MCF 10A (cell line): ENCODE measurements around the gene RINL. TPM values are rescaled to one million over a fixed set of nuclear protein-coding genes. Genes with fewer than 3 reads are reported as not detected.
"Not testable (repeated sequence)": the region's sequence is repeated elsewhere in the genome, so short reads cannot be mapped to it uniquely, and the experiment has no call there.

ENCODE experiments used
- BruUV-seq: library from RNA; stranded (reverse); fragments of 400-500 nt; replicated peaks from 2 replicates; lab custom pipeline; 2021; lab: Mats Ljungman, UMichigan
- CTCF ChIA-PET: fragments of 300-600 bp; sonication (Branson Sonifier 250); formaldehyde crosslinking; extraction: SDS; loops from one replicate; lab custom pipeline; 2021; ENCODE audit warnings: antibody characterized with exemption, inconsistent platforms; lab: Yijun Ruan, JAX
- POLR2A ChIA-PET: fragments of 300-600, 350-650 bp; sonication (Branson Sonifier 250); formaldehyde crosslinking; extraction: SDS; loops from one replicate; lab custom pipeline; 2020; ENCODE audit warnings: antibody characterized with exemption, inconsistent platforms; lab: Yijun Ruan, JAX
- DNase-seq: peaks from one replicate; pipeline ENCODE4 v3.0.0-alpha.2; 2018; ENCODE audit not compliant: unreplicated experiment
- H3K27ac Mint-ChIP-seq: one replicate; pipeline ENCODE4 v1.8.0; 2022; ENCODE audit warnings: mild to moderate bottlenecking, low read depth, mixed read lengths; ENCODE audit not compliant: unreplicated experiment
- H3K27me3 Mint-ChIP-seq: one replicate; pipeline ENCODE4 v1.8.0; 2022; ENCODE audit warnings: mixed read lengths; ENCODE audit not compliant: insufficient read depth, unreplicated experiment
- H3K36me3 Mint-ChIP-seq: one replicate; pipeline ENCODE4 v1.8.0; 2022; ENCODE audit warnings: mild to moderate bottlenecking, moderate library complexity, mixed read lengths; ENCODE audit not compliant: insufficient read depth, unreplicated experiment
- H3K4me1 Mint-ChIP-seq: one replicate; pipeline ENCODE4 v1.8.0; 2022; ENCODE audit warnings: mixed read lengths; ENCODE audit not compliant: insufficient read depth, unreplicated experiment
- H3K4me3 Mint-ChIP-seq: one replicate; pipeline ENCODE4 v1.8.0; 2022; ENCODE audit warnings: mild to moderate bottlenecking, moderate library complexity, mixed read lengths; ENCODE audit not compliant: unreplicated experiment
- H3K9me3 Mint-ChIP-seq: one replicate; pipeline ENCODE4 v1.8.0; 2022; ENCODE audit warnings: mixed read lengths; ENCODE audit not compliant: unreplicated experiment
- CTCF ChIP-seq: fragments of 200-600 bp; IDR thresholded peaks from one replicate; pipeline ENCODE4 v1.8.0; 2022; ENCODE audit warnings: antibody characterized with exemption, mild to moderate bottlenecking; ENCODE audit not compliant: unreplicated experiment
- intact Hi-C: fragments of 100-400 bp; cut with micrococcal nuclease; formaldehyde crosslinking; loops from 2 replicates; pipeline ENCODE4 v1.14.1; 2022
- total RNA-seq: library from RNA; stranded (reverse); gene quantifications from 2 replicates; pipeline ENCODE4 v1.2.3, GENCODE V29; 2022

The RINL gene
- total RNA-seq, 1 experiment from 2014 or later, result 4.7 TPM

GRCh38 chr19:38856813-38857212 lies 21.3 kb downstream of the RINL start:
- DNase-seq, result no peak
- ChIA-PET POLR2A (interaction anchor here (0.6 kb wide), 1 partner anchor 229 kb away, joined by 3 read pairs; no protein-coding TSS in a partner anchor), CTCF (no interaction called here)
- no peak for TF ChIP-seq CTCF
- Mint-ChIP-seq H3K4me1 (peaks cover 6% of the 10 kb centered on the region), H3K27me3 (no peaks in the 10 kb centered on the region), H3K4me3 (no peak overlapping the region), H3K9me3 (no peaks in the 10 kb centered on the region), H3K27ac (no peak overlapping the region), H3K36me3 (no peaks in the 10 kb centered on the region)
- intact Hi-C loops, result no loop called here
- BruUV-seq, result no TSS peak

GRCh38 chr19:38855751-38856150 lies 22.3 kb downstream of the RINL start:
- BruUV-seq, H3K36me3 Mint-ChIP-seq, H3K4me1 Mint-ChIP-seq, DNase-seq, POLR2A ChIA-PET, CTCF ChIA-PET, H3K27ac Mint-ChIP-seq, H3K4me3 Mint-ChIP-seq, intact Hi-C loops, H3K27me3 Mint-ChIP-seq, H3K9me3 Mint-ChIP-seq: not testable (repeated sequence)

GRCh38 chr19:38854961-38855360 lies 23.1 kb downstream of the RINL start:
- CTCF ChIA-PET, H3K27ac Mint-ChIP-seq, H3K4me3 Mint-ChIP-seq, H3K36me3 Mint-ChIP-seq, DNase-seq, H3K9me3 Mint-ChIP-seq, BruUV-seq, POLR2A ChIA-PET, H3K27me3 Mint-ChIP-seq, H3K4me1 Mint-ChIP-seq: not testable (repeated sequence)
- intact Hi-C loops, result loop anchor here (5.0 kb wide), 1 partner anchor 203 kb away; no protein-coding TSS in a partner anchor

- Mint-ChIP-seq H3K27ac (peak overlapping the region; percentile 99), H3K4me1 (peaks cover 11% of the 10 kb centered on the region), H3K4me3 (peak overlapping the region; percentile 97), H3K36me3 (peaks cover 17% of the 10 kb centered on the region), H3K27me3 (no peaks in the 10 kb centered on the region), H3K9me3 (no peaks in the 10 kb centered on the region)
- TF ChIP-seq CTCF, result no peak
- ChIA-PET CTCF (interaction anchor here (0.6 to 3.0 kb wide), 6 partner anchors 34 to 310 kb away, joined by 3 to 11 read pairs (median 5); partner anchors contain the start of genes MRPS12 and SARS2), POLR2A (interaction anchor here (0.7 to 4.1 kb wide), 19 partner anchors 8 to 479 kb away, joined by 3 to 40 read pairs (median 5); partner anchors contain the start of genes ACTN4, ECH1, MRPS12 and NFKBIB)
- intact Hi-C loops, result loop anchor here (5.0 kb wide), 1 partner anchor 201 kb away; no protein-coding TSS in a partner anchor
- no TSS peak for BruUV-seq
- no peak for DNase-seq
Observed at GRCh38 chr19:38853214-38853613, 24.9 kb downstream of the RINL start.
